HFFc6 (cell line): Measurements from ENCODE around the gene PNLIP. TPM values are rescaled to one million over a fixed set of nuclear protein-coding genes. Genes with fewer than 3 reads are reported as not detected.

Source experiments
- DNase-seq: peaks from one replicate; pipeline ENCODE4 v3.0.0-alpha.2; 2018
- H3K27ac Mint-ChIP-seq: 2 replicates; pipeline ENCODE4 v1.8.0; 2020; ENCODE audit warnings: mild to moderate bottlenecking, mixed read lengths
- H3K27me3 Mint-ChIP-seq: 2 replicates; pipeline ENCODE4 v1.8.0; 2021; ENCODE audit warnings: mild to moderate bottlenecking, moderate library complexity, mixed read lengths; ENCODE audit not compliant: insufficient read depth
- H3K36me3 Mint-ChIP-seq: 2 replicates; pipeline ENCODE4 v1.8.0; 2021; ENCODE audit warnings: low read depth, mixed read lengths
- H3K4me1 Mint-ChIP-seq: 2 replicates; pipeline ENCODE4 v1.8.0; 2020; ENCODE audit warnings: low read depth, mixed read lengths
- H3K4me3 Mint-ChIP-seq: 2 replicates; pipeline ENCODE4 v1.8.0; 2020; ENCODE audit warnings: mild to moderate bottlenecking, moderate library complexity, mixed read lengths
- H3K9me3 Mint-ChIP-seq: 2 replicates; pipeline ENCODE4 v1.8.0; 2020; ENCODE audit warnings: mild to moderate bottlenecking, mixed read lengths
- CTCF ChIP-seq: fragments of 200-600 bp; sonication (generic); IDR thresholded peaks from 2 replicates; pipeline ENCODE4 v1.5.0; 2021; ENCODE audit warnings: antibody characterized with exemption, mild to moderate bottlenecking
- total RNA-seq, 6 experiments: library from RNA; stranded (reverse); fragmentation: NEBNext Ultra II Directional; extraction: Animal tissue kit (Norgen Biotek cat#: 25700); gene quantifications; 2 replicates in 1 of 6; 3 replicates in 5 of 6; pipeline ENCODE4 v1.2.3, GENCODE V29; 2021

The PNLIP gene
- total RNA-seq, 6 experiments from 2014 or later: not detected

GRCh38 chr10:116612107-116612769 is 66.5 kb downstream of the PNLIP start:
- no peaks in the 10 kb centered on the region for H3K36me3 Mint-ChIP-seq
- no peak for TF ChIP-seq CTCF
- DNase-seq: no peak
- no peak overlapping the region for H3K4me3 Mint-ChIP-seq
- H3K27me3 Mint-ChIP-seq: no peaks in the 10 kb centered on the region; the same call in 1 of the 2 replicates
- peaks cover 10% of the 10 kb centered on the region; the same call in 1 of the 2 replicates for H3K9me3 Mint-ChIP-seq
- no peak overlapping the region for H3K27ac Mint-ChIP-seq
- H3K4me1 Mint-ChIP-seq: no peaks in the 10 kb centered on the region

- no peaks in the 10 kb centered on the region; the same call in 1 of the 2 replicates for H3K27me3 Mint-ChIP-seq
- TF ChIP-seq CTCF: no peak
- H3K36me3 Mint-ChIP-seq: no peaks in the 10 kb centered on the region
- H3K4me1 Mint-ChIP-seq: no peaks in the 10 kb centered on the region
- DNase-seq: no peak
- no peak overlapping the region for H3K4me3 Mint-ChIP-seq
- peaks cover 10% of the 10 kb centered on the region; the same call in 1 of the 2 replicates for H3K9me3 Mint-ChIP-seq
- H3K27ac Mint-ChIP-seq: no peak overlapping the region
Measured at GRCh38 chr10:116613471-116613870, 67.7 kb downstream of the PNLIP start.

DNA sequence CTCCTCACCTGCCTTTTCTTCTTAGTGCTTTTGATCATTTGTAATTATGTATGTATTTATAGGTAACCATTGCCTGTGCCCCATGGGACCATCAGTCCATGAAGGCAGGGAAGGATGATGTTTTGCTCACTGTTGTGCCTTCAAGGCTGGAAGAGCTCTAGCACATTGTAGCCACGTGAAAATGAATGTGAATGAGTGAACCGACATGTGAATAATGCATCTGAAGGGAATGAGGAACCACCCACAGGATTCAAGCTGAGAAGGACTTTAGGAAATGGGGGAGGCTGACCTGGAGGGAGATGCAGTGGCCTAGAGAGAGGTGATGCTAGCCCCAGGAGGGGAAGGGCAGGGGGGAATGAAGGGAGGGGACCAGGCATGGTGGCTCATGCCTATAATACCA is 69.1 kb downstream of the PNLIP start:
- no peak for TF ChIP-seq CTCF
- no peak overlapping the region for H3K27ac Mint-ChIP-seq
- no peaks in the 10 kb centered on the region for H3K4me1 Mint-ChIP-seq
- no peak overlapping the region for H3K4me3 Mint-ChIP-seq
- no peaks in the 10 kb centered on the region for H3K36me3 Mint-ChIP-seq
- H3K27me3 Mint-ChIP-seq: no peaks in the 10 kb centered on the region; the same call in 1 of the 2 replicates
- DNase-seq: no peak
- H3K9me3 Mint-ChIP-seq: peaks cover 10% of the 10 kb centered on the region; the same call in 1 of the 2 replicates

- Mint-ChIP-seq H3K4me3 (no peak overlapping the region), H3K27ac (no peak overlapping the region), H3K9me3 (peaks cover 7% of the 10 kb centered on the region; the same call in 1 of the 2 replicates), H3K27me3 (no peaks in the 10 kb centered on the region; the same call in 1 of the 2 replicates), H3K4me1 (no peaks in the 10 kb centered on the region), H3K36me3 (no peaks in the 10 kb centered on the region)
- no peak for DNase-seq
- no peak for TF ChIP-seq CTCF
Measured at GRCh38 chr10:116615199-116615776, 69.6 kb downstream of the PNLIP start.

Other genes starting within 250 kb of the PNLIP start
- not detected for gene CCDC172, start 221.5 kb upstream of the PNLIP start, total RNA-seq
- gene PNLIPRP3, start 118.1 kb upstream of the PNLIP start, total RNA-seq: not detected
- not detected for gene PNLIPRP1, start 45.0 kb downstream of the PNLIP start, total RNA-seq
- gene PNLIPRP2, start 75.0 kb downstream of the PNLIP start, total RNA-seq: not detected
- 10 to 100 TPM; 16.6 to 19.4 (median 17.7) TPM for gene HSPA12A, start 196.6 kb downstream of the PNLIP start, total RNA-seq